Prostate gland (tissue), 2 donors: ENCODE measurements around the gene HOXD9.

Experiments
- CTCF ChIP-seq, 4 experiments: fragments of 200-600 bp in 2 of 4; fragments of 450-650 bp in 2 of 4; sonication (generic) in 2 of 4; IDR thresholded peaks; 1 replicate in 3 of 4; 2 replicates in 1 of 4; pipeline ENCODE4 v1.5.1; 2016 to 2019; ENCODE audit warnings: antibody characterized with exemption in 4 of 4, mild to moderate bottlenecking in 2 of 4, moderate library complexity in 2 of 4
- POLR2A ChIP-seq: fragments of 450-650 bp; IDR thresholded peaks from one replicate; pipeline ENCODE4 v1.6.1; 2016; ENCODE audit warnings: antibody characterized with exemption, mild to moderate bottlenecking
- POLR2AphosphoS5 ChIP-seq: sonication (generic); formaldehyde crosslinking; IDR thresholded peaks from one replicate; pipeline ENCODE4 v1.6.1; 2017; ENCODE audit warnings: antibody characterized with exemption

- TF ChIP-seq CTCF (IDR thresholded peaks at IDR 0.05) (no peak), POLR2AphosphoS5 (no peak), POLR2A (no peak)
Measured at GRCh38 chr2:176103194-176103593, 19.3 kb upstream of the HOXD9 start.
